Testis (tissue), 3 donors: ENCODE data around the gene MCM3AP. TPM values are rescaled to one million over a fixed set of nuclear protein-coding genes. Genes with fewer than 3 reads are reported as not detected.

ENCODE experiments used
- DNase-seq: peaks from one replicate; pipeline ENCODE4 v3.0.0-alpha.2; 2019
- H3K27ac ChIP-seq, 2 donors: fragments of 200-600 bp; sonication (generic); one replicate each; pipeline ENCODE4 v1.5.1; 2019
- H3K27me3 ChIP-seq: fragments of 200-600 bp; sonication (generic); one replicate; pipeline ENCODE4 v1.5.1; 2019
- H3K36me3 ChIP-seq: fragments of 200-600 bp; sonication (generic); one replicate; pipeline ENCODE4 v1.5.1; 2017; ENCODE audit warnings: low read depth; ENCODE audit errors: missing control alignments
- H3K4me1 ChIP-seq: fragments of 200-600 bp; sonication (generic); one replicate; pipeline ENCODE4 v1.5.1; 2019
- H3K4me3 ChIP-seq, 2 donors: fragments of 200-600 bp; sonication (generic); one replicate each; pipeline ENCODE4 v1.5.1; 2017 to 2019
- H3K9me3 ChIP-seq: fragments of 200-600 bp; sonication (generic); one replicate; pipeline ENCODE4 v1.5.1; 2017
- POLR2A ChIP-seq: fragments of 450-650 bp; IDR thresholded peaks from one replicate; pipeline ENCODE4 v1.6.1; 2017; ENCODE audit warnings: antibody characterized with exemption, mild to moderate bottlenecking, moderate library complexity
- WGBS, 2 donors: methylation state at CpG; one replicate each; pipeline ENCODE4 v1.1.5; 2018; 5-methylcytosine and 5-hydroxymethylcytosine counted together
- intact Hi-C: fragments of 100-400 bp; cut with DNase I; formaldehyde crosslinking; loops from one replicate; pipeline ENCODE4 v1.15.1; 2023; ENCODE audit warnings: low total_unique reads
- polyA plus RNA-seq: library from polyadenylated mRNA; stranded (reverse); fragments of 350-450 nt; fragmentation: Illumina TruSeq; extraction: RNeasy Lipid Tissue Mini Kit (QIAGEN cat#74804); gene quantifications from one replicate; pipeline ENCODE4 v1.2.3, GENCODE V29; 2014; ENCODE audit warnings: low read depth, low replicate concordance; ENCODE audit not compliant: insufficient read depth
- total RNA-seq, 2 donors: library from RNA; depleted of rRNA; stranded (reverse); fragments of >200 nt; gene quantifications; one replicate each; pipeline ENCODE4 v1.2.3, GENCODE V29; 2016
- TF ChIP-seq, protein P1 (sequence below), 3 experiments: fragments of 450-650 bp in 2 of 3; fragments of 200-600 bp in 1 of 3; sonication (generic) in 1 of 3; IDR thresholded peaks; one replicate each; pipeline ENCODE4 v1.5.1; 2016 to 2019; ENCODE audit warnings: antibody characterized with exemption in 3 of 3, mild to moderate bottlenecking in 2 of 3, moderate library complexity in 1 of 3

The MCM3AP gene
- total and polyA plus RNA-seq, 3 donors from 2014 or later, result 68.3 to 136 (median 107) TPM

- Histone ChIP-seq H3K27ac (no peak overlapping the region), H3K36me3 (no peaks in the 10 kb centered on the region), H3K4me1 (no peaks in the 10 kb centered on the region), H3K4me3 (no peak overlapping the region), H3K9me3 (no peaks in the 10 kb centered on the region), H3K27me3 (no peaks in the 10 kb centered on the region)
- WGBS, 2 donors, result 92 to 93% methylated on average over 7 of the region's 7 CpGs
- no peak for DNase-seq
- no peak for TF ChIP-seq POLR2A
- TF ChIP-seq, protein P1, sequence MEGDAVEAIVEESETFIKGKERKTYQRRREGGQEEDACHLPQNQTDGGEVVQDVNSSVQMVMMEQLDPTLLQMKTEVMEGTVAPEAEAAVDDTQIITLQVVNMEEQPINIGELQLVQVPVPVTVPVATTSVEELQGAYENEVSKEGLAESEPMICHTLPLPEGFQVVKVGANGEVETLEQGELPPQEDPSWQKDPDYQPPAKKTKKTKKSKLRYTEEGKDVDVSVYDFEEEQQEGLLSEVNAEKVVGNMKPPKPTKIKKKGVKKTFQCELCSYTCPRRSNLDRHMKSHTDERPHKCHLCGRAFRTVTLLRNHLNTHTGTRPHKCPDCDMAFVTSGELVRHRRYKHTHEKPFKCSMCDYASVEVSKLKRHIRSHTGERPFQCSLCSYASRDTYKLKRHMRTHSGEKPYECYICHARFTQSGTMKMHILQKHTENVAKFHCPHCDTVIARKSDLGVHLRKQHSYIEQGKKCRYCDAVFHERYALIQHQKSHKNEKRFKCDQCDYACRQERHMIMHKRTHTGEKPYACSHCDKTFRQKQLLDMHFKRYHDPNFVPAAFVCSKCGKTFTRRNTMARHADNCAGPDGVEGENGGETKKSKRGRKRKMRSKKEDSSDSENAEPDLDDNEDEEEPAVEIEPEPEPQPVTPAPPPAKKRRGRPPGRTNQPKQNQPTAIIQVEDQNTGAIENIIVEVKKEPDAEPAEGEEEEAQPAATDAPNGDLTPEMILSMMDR (IDR thresholded peaks at IDR 0.05), result no peak
- intact Hi-C loops, result no loop called here
Measured at GRCh38 chr21:46319186-46319585, 33.8 kb upstream of the MCM3AP start.

DNA sequence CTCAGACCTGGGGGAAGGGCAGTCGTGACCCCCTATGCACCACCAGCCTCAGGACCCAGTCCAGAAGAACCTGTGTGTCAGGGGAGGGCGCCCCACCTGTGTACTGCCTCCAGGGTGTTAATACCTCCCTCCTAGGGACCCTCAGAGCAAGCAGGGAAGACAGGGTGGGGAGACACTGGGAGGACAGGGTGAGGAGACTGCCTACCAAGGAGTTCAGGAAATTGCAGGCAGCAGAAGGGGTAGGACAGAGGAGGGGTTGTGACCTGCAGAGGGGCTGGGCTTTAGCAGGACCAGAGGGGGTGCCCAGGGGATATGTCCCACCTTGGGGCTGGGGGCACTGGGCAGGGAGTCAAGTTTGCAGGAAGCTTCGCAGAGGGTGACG, 33.0 kb upstream of the MCM3AP start:
- 68 to 91% methylated on average over 4 of the region's 4 CpGs for WGBS, 2 donors
- no peak overlapping the region for H3K4me3 ChIP-seq
- no peak for TF ChIP-seq POLR2A
- TF ChIP-seq, protein P1 (IDR thresholded peaks at IDR 0.05), result no peak

GRCh38 chr21:46317710-46318463, 32.5 kb upstream of the MCM3AP start:
- Histone ChIP-seq H3K27me3 (no peaks in the 10 kb centered on the region), H3K36me3 (no peaks in the 10 kb centered on the region), H3K9me3 (no peaks in the 10 kb centered on the region), H3K4me3 (no peak overlapping the region), H3K27ac (no peak overlapping the region), H3K4me1 (no peaks in the 10 kb centered on the region)
- intact Hi-C loops, result no loop called here
- DNase-seq, result no peak
- 88 to 93% methylated on average over 7 to 16 of the region's 20 CpGs for whole genome bisulfite sequencing, 2 donors
- TF ChIP-seq POLR2A, result no peak
- TF ChIP-seq, protein P1 (IDR thresholded peaks at IDR 0.05), result no peak

More for the DNA sequence above, 33.0 kb upstream of the MCM3AP start:
- Histone ChIP-seq H3K27me3 (no peaks in the 10 kb centered on the region), H3K9me3 (no peaks in the 10 kb centered on the region), H3K4me1 (no peaks in the 10 kb centered on the region), H3K27ac (no peak overlapping the region), H3K36me3 (no peaks in the 10 kb centered on the region)
- no peak for DNase-seq
- intact Hi-C loops, result no loop called here

GRCh38 chr21:46316708-46317324, 31.4 kb upstream of the MCM3AP start:
- H3K27ac ChIP-seq, result no peak overlapping the region
- no peaks in the 10 kb centered on the region for H3K27me3 ChIP-seq
- no peaks in the 10 kb centered on the region for H3K36me3 ChIP-seq
- 86 to 94% methylated on average over 14 of the region's 14 CpGs for WGBS, 2 donors
- DNase-seq, result no peak
- no peak overlapping the region for H3K4me3 ChIP-seq
- intact Hi-C loops, result no loop called here
- no peaks in the 10 kb centered on the region for H3K4me1 ChIP-seq
- H3K9me3 ChIP-seq, result no peaks in the 10 kb centered on the region
- no peak for TF ChIP-seq POLR2A
- TF ChIP-seq, protein P1 (IDR thresholded peaks at IDR 0.05), result no peak
